ENCODE results near the gene PLPP1.

PLPP1 gene

GRCh38 chr5:55402199-55402598, 132.6 kb downstream of the PLPP1 start:
- DNase-seq, result no peak

GRCh38 chr5:55393501-55394175, 141.1 kb downstream of the PLPP1 start:
- DNase-seq, result no peak

DNA sequence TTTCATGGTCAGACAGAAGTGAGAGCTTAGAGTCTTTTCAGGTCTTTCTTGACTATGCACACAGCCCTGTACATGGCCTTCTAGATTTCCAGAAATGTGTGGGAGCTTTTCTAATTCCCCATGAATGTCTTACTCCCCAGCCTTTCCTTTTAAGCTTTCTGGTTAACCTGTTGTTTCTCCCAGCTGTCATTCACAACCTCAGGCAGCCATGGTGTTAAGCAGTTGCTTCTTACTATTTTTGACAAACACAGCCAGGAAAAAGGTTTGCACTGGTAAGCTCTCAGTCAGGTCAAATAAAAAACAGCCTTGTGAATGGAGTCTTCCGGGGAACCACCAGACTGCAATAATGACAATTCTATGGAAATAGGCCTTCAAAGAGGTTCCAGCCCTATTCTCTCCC, 142.1 kb downstream of the PLPP1 start:
- no peak for DNase-seq

- no peak for DNase-seq
These were observed 143.1 kb downstream of the PLPP1 start for GRCh38 chr5:55391707-55392106.

DNA sequence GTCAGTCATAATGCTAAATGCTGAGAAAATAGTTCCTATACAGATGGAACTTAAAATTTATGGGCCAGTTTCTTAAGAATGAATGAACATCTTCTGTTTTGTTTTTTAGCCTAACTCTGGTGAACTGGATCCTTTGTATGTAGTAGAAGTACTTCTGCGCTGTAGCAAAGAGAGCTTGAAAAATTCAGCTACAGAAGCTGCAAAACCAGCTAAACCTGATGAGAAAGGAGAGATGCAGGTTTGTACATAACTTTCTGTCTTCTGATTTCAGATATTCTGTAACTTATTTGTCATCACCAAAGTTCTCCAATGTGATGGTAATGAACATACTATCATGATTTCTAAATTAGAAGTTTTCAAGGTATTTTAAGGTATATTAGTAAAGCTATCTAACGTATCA, 146.9 kb downstream of the PLPP1 start:
- no peak for DNase-seq

DNA sequence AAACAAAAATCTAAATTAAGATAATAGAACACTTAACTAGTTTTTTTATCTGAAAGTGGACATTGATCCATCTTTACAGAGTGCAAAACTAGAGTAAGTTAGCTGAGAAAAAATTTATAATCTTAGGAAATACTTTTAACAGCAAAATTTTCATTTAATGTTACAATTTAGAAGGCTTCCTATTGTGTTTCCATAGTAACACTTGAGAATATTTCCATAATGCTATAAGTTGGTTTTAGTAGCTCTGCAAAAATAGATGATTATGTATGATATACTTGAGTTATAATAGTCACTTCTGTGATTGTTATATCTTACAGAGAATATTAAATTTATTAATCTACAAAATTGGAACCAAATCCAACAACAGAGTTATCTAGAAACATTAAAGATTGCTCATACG, 148.4 kb downstream of the PLPP1 start:
- DNase-seq, result no peak

GRCh38 chr5:55385846-55386245, 148.9 kb downstream of the PLPP1 start:
- DNase-seq, result no peak

DNA sequence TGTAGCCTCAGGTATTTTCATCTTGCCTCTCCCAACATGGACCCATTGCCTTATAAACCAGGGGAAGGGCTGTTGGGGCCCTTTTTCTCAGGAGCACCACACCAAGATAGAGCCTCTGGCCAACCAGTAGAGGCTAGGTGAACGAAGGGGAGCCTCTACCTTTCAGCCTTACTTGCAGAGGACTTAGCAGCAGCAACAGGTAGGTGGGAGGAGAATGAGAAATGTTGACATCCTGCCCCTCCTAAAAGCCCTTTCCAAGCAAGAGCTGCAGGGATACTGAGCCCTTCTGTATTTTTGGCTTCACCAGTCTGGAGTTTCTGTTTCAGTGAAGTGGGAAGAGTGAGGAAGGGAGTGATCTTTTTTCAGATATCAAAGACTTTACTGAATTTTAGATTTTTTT, 149.5 kb downstream of the PLPP1 start:
- DNase-seq, result no peak

GRCh38 chr5:55384072-55384471, 150.7 kb downstream of the PLPP1 start:
- DNase-seq, result no peak

GRCh38 chr5:55383254-55383653, 151.5 kb downstream of the PLPP1 start:
- no peak for DNase-seq

DNA sequence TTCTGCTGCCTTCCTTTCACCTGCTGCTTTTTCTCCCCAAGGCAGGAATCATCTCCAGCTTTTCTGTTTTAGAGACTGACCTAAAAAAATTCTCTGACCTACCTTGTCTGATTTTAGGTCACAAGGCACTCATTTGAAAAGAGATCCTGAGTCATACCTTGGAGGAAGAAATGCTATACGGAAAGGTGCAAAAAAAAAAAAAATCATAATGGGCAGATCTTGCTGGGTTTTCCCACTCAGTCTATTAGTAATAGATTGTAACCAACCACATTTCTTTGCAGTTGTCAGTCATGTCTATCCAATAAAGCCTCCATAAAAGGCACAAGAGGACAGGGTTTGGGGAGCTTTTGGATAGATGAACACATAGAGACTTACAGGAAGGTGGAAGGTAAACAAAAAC, 157.0 kb downstream of the PLPP1 start:
- no peak for DNase-seq
